NCI-H510A (cell line): ENCODE measurements around the gene CIT.

Experiments
- DNase-seq: peaks from one replicate; lab custom pipeline; 2025; lab: John Stamatoyannopoulos, UW

Gene CIT

GRCh38 chr12:119803381-119803791 is 73.7 kb downstream of the CIT start:
- peak; percentile 12 for DNase-seq

- no peak for DNase-seq
Observed at GRCh38 chr12:119802472-119802871, 74.6 kb downstream of the CIT start.

- DNase-seq, result no peak
Observed at GRCh38 chr12:119797090-119797489, 80.0 kb downstream of the CIT start.

GRCh38 chr12:119796292-119796691 is 80.8 kb downstream of the CIT start:
- no peak for DNase-seq

GRCh38 chr12:119791453-119791852 is 85.7 kb downstream of the CIT start:
- DNase-seq, result no peak

- DNase-seq, result no peak
Observed at GRCh38 chr12:119788786-119789185, 88.3 kb downstream of the CIT start.

- DNase-seq, result no peak
Observed at GRCh38 chr12:119786539-119786938, 90.6 kb downstream of the CIT start.

GRCh38 chr12:119784673-119785072 is 92.4 kb downstream of the CIT start:
- no peak for DNase-seq

- DNase-seq, result no peak
Observed at GRCh38 chr12:119783787-119784186, 93.3 kb downstream of the CIT start.

- no peak for DNase-seq
Observed at GRCh38 chr12:119781804-119782203, 95.3 kb downstream of the CIT start.

GRCh38 chr12:119780786-119781434 is 96.2 kb downstream of the CIT start:
- peak; percentile 31 for DNase-seq

GRCh38 chr12:119775246-119775895 is 101.7 kb downstream of the CIT start:
- DNase-seq, result no peak

- DNase-seq, result no peak
Observed at GRCh38 chr12:119772431-119772830, 104.7 kb downstream of the CIT start.

- DNase-seq, result no peak
Observed at GRCh38 chr12:119770146-119770545, 107.0 kb downstream of the CIT start.

GRCh38 chr12:119762619-119763018 is 114.5 kb downstream of the CIT start:
- DNase-seq, result no peak

GRCh38 chr12:119758722-119759121 is 118.4 kb downstream of the CIT start:
- no peak for DNase-seq

GRCh38 chr12:119758234-119758633 is 118.9 kb downstream of the CIT start:
- DNase-seq, result no peak

- no peak for DNase-seq
Observed at GRCh38 chr12:119751961-119752360, 125.2 kb downstream of the CIT start.

- DNase-seq, result no peak
Observed at GRCh38 chr12:119749666-119750065, 127.5 kb downstream of the CIT start.

GRCh38 chr12:119748497-119748896 is 128.6 kb downstream of the CIT start:
- DNase-seq, result no peak

- no peak for DNase-seq
Observed at GRCh38 chr12:119746169-119746568, 131.0 kb downstream of the CIT start.

GRCh38 chr12:119744900-119745606 is 132.1 kb downstream of the CIT start:
- no peak for DNase-seq

- no peak for DNase-seq
Observed at GRCh38 chr12:119742700-119743099, 134.4 kb downstream of the CIT start.
